OCI-LY1 (cell line): Measurements from ENCODE around the gene MCF2L.

Source experiments
- CTCF ChIP-seq: fragments of 200-600 bp; sonication (generic), shearing (Covaris generic); IDR thresholded peaks from 2 replicates; pipeline ENCODE4 v1.5.1; 2017; ENCODE audit warnings: mild to moderate bottlenecking, antibody characterized with exemption, low read length, moderate library complexity, mixed read lengths
- EZH2 ChIP-seq: fragments of 200-600 bp; sonication (generic), shearing (Covaris generic); IDR thresholded peaks from 2 replicates; pipeline ENCODE4 v1.8.0; 2017; ENCODE audit warnings: borderline replicate concordance, mixed run types, mild to moderate bottlenecking, antibody characterized with exemption, low read length, moderate library complexity, mixed read lengths

GRCh38 chr13:112957295-112957677 is 11.7 kb upstream of the MCF2L start:
- TF ChIP-seq CTCF: no peak
- no peak for TF ChIP-seq EZH2
